ENCODE data around the gene HADHA.

Gene HADHA

GRCh38 chr2:26175466-26176278 is 68.8 kb downstream of the HADHA start:
- no peak overlapping the region for H3K4me3 ChIP-seq (ENCODE audit: low read depth, low read length)
- TF ChIP-seq CTCF (IDR thresholded peaks at IDR 0.05; ENCODE audit: borderline replicate concordance, insufficient read depth, low read depth, low read length) = no peak

DNA sequence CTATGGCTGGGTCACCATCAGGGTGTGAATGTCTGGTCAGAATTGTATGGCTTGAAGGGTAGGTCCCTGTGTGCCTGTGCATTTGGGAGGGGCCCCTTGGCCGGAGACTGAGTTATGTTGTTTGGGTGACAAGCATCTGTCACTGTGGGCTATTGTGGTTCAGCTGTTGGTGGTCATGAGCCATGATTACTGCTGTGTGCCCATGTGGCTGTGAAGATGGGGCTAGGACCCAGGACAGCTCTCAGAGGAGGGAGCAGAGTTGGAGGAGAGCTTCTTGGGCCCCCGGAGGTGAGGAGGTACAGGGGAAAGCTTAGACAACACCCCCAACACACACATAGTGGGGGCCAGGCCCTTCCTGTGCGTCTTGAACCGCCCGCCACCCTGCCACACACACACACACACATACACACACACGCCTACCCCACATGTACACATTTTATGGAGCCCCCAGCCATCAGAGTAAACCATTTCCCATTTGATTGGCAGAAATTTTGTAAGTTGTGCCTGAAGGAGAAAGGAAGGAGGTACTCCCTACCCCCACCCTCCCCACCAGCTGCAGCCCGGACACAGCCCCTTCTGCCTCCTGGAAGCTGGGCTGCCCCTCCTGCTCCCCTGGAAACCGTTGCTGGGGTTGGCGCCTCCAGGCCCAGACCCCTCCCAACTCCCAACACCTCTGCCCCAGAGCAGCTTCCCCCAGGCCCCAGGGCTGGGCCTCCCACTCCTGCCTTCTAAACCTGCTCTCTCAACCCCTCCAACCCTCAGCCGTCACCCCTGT is 69.6 kb downstream of the HADHA start:
- TF ChIP-seq CTCF (IDR thresholded peaks at IDR 0.05; ENCODE audit: borderline replicate concordance, insufficient read depth, low read depth, low read length) = no peak
- no peak overlapping the region for H3K4me3 ChIP-seq (ENCODE audit: low read depth, low read length)

GRCh38 chr2:26173776-26174482 is 70.5 kb downstream of the HADHA start:
- TF ChIP-seq CTCF (IDR thresholded peaks at IDR 0.05; ENCODE audit: borderline replicate concordance, insufficient read depth, low read depth, low read length) = no peak
- H3K4me3 ChIP-seq (ENCODE audit: low read depth, low read length) = no peak overlapping the region

DNA sequence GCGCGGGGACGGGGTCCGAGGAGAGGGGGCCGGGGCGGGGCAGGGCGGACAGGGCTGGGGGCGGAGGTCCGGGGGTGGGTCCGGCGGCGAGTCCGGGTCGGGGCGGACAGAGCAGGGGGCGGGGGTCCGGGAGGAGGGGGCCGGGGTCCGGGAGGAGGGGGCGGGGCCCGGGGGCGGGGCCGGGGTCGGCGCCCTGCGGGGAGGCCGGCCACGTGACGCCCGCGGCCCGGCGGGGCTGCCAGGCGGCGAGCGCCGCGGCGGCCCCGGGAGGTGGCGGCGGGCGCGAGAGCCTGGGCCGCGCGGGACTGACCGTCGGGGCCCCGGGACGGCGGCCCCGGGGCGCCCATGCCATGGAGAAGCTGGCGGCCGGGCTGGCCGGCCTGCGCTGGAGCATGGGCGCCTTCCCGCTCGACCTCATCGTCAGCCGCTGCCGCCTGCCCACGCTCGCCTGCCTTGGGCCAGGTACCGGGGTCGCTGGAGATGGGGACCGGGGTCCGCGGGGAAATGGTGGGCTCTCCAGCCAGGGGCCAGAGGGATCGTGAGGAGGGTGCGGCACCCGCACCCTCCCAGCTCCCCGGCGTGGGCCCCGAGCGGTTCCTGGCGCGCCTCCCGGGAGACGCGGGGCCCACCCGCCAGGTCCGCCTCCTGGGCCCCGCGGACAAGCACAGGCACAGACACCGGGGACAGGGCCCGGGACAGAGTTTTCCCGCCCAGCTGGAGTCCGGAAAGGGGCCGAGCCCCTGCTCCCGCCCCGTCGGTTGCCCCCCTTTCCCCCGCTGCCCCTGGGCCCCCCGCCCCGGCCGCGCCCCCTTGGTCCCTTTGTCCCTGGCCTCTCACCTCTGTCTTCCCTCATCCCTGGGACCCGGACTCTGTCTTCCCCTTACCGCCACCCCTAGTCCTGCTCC is 71.3 kb downstream of the HADHA start, which contains the start of gene GAREM2:
Gene GAREM2, plus strand, starts transcription at position 218 of the 905 bp plus-strand sequence. Its CDS starts 133 bp downstream, at position 351.
- H3K4me3 ChIP-seq (ENCODE audit: low read depth, low read length) = no peak within 1 kb of the TSS
- no peak for TF ChIP-seq CTCF (IDR thresholded peaks at IDR 0.05; ENCODE audit: borderline replicate concordance, insufficient read depth, low read depth, low read length)

DNA sequence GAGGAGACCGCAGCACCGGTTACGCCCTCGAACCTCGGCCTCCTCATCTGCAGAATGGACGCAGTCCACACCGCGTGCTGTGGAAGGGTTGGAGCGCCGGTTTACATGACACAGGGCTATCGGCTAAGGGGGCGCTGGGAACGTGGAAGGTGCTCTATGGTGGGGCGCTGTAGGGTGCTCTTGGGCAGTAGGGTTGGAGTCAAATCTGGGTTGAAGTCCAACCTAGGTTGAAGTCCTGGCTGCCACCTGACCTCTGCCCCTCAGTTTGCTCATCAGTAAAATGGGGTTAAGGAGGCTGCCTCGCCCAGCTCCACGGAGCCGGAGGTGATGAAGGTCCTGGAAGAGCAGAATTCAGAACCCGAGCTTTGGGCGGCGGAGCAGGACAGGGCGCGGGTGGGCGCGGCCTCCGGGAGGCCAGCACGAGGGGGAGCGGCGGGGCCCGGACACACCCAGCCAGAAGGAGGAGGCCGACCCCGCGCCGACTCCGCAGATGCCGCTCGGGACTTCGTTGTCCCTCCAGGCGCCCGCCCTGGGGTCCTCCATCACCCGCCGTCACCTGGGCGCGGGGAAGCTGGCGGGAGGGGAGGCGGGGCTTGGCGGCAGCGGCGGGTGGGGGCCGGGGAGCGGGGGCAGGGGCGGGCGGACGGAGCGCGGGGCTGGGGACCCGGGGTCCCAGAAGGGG is 72.1 kb downstream of the HADHA start:
- no peak for TF ChIP-seq CTCF (IDR thresholded peaks at IDR 0.05; ENCODE audit: borderline replicate concordance, insufficient read depth, low read depth, low read length)
- H3K4me3 ChIP-seq (ENCODE audit: low read depth, low read length) = no peak overlapping the region

DNA sequence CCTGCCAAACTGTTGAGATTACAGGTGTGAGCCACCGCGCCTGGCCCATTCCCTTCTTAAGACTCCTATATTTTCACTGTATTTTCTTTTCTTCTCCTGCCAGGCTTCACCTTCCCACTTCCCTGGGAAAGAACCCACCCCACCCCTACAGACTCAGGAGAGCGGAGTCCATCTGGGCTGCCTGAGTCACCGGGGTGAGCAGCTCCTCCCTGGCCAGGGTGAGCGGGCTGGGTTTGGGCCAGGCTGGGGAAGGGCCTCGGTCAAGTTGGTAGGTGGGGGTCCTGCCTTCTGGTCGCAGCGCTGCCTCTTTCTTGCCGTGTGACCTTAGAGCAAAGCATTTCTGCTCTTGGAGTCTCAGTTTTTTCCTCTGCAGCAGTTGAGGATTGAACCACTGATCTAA is 73.6 kb downstream of the HADHA start:
- H3K4me3 ChIP-seq (ENCODE audit: low read depth, low read length) = no peak overlapping the region
- TF ChIP-seq CTCF (IDR thresholded peaks at IDR 0.05; ENCODE audit: borderline replicate concordance, insufficient read depth, low read depth, low read length) = no peak
